HEK293 (cell line): ENCODE results near the gene PDZRN4.

ENCODE experiments used
- CTCF ChIA-PET: fragments of 350-600 bp; formaldehyde crosslinking; extraction: SDS; loops from one replicate; lab custom pipeline; 2021; ENCODE audit warnings: antibody characterized with exemption; lab: Yijun Ruan, JAX
- POLR2A ChIA-PET: fragments of 300-600 bp; formaldehyde crosslinking; extraction: SDS; loops from one replicate; lab custom pipeline; 2020; ENCODE audit warnings: antibody characterized with exemption, inconsistent platforms; lab: Yijun Ruan, JAX
- H3K27ac ChIP-seq: fragments of 200-500 bp; sonication (Bioruptor generic); 2 replicates; pipeline ENCODE4 v1.5.1; 2014; ENCODE audit warnings: low read depth, low read length, control low read depth, inconsistent platforms; ENCODE audit errors: extremely low read depth
- H3K36me3 ChIP-seq, 2 experiments: fragments of 200-500 bp in 1 of 2; sonication (Bioruptor generic) in 1 of 2; 1 replicate in 1 of 2; 2 replicates in 1 of 2; pipeline ENCODE4 v1.5.1; 2014 to 2017; ENCODE audit warnings: inconsistent platforms in 2 of 2, low read length in 2 of 2; ENCODE audit not compliant: control insufficient read depth in 2 of 2, insufficient read depth in 1 of 2
- H3K4me1 ChIP-seq: fragments of 200-500 bp; sonication (Bioruptor generic); 2 replicates; pipeline ENCODE4 v1.5.1; 2014; ENCODE audit warnings: mild to moderate bottlenecking, low read length, inconsistent platforms; ENCODE audit not compliant: control insufficient read depth, insufficient read depth
- H3K4me3 ChIP-seq: 2 replicates; pipeline ENCODE4 v1.5.1; 2011; ENCODE audit warnings: low read depth, mild to moderate bottlenecking, control low read depth, low read length, moderate library complexity
- H3K9me3 ChIP-seq: fragments of 200-500 bp; sonication (Bioruptor generic); 2 replicates; pipeline ENCODE4 v1.5.1; 2014; ENCODE audit warnings: low read depth, low read length, inconsistent platforms; ENCODE audit not compliant: control insufficient read depth, insufficient read depth
- BCL6B ChIP-seq: fragments of 450-650 bp; formaldehyde crosslinking; IDR thresholded peaks from 2 replicates; pipeline ENCODE4 v1.5.1; 2017; ENCODE audit warnings: missing biosample characterization, missing genetic modification characterization
- ELK4 ChIP-seq: IDR thresholded peaks from 2 replicates; pipeline ENCODE4 v1.6.1; 2011; ENCODE audit warnings: mild to moderate bottlenecking, low read depth, low read length, borderline replicate concordance
- IKZF3 ChIP-seq: fragments of 450-650 bp; IDR thresholded peaks from 2 replicates; pipeline ENCODE4 v1.5.0; 2018; ENCODE audit warnings: missing biosample characterization, mild to moderate bottlenecking, missing genetic modification characterization, moderate library complexity
- PRDM1 ChIP-seq: fragments of 450-650 bp; formaldehyde crosslinking; IDR thresholded peaks from 2 replicates; pipeline ENCODE4; 2016; ENCODE audit warnings: missing biosample characterization, missing genetic modification characterization
- PRDM10 ChIP-seq: fragments of 450-650 bp; formaldehyde crosslinking; IDR thresholded peaks from 2 replicates; pipeline ENCODE4 v1.5.1; 2016; ENCODE audit warnings: missing biosample characterization, missing genetic modification characterization
- TRIM28 ChIP-seq: IDR thresholded peaks from 2 replicates; pipeline ENCODE4 v1.6.1; 2011; ENCODE audit warnings: low read length, control low read depth, borderline replicate concordance
- WT1 ChIP-seq: fragments of 450-650 bp; formaldehyde crosslinking; IDR thresholded peaks from 2 replicates; pipeline ENCODE4 v1.5.1; 2016; ENCODE audit warnings: missing biosample characterization, missing genetic modification characterization
- ZBTB6 ChIP-seq: fragments of 450-650 bp; formaldehyde crosslinking; IDR thresholded peaks from 2 replicates; pipeline ENCODE4 v1.5.1; 2017; ENCODE audit warnings: missing biosample characterization, missing genetic modification characterization
- ZNF10 ChIP-seq: fragments of 450-650 bp; formaldehyde crosslinking; IDR thresholded peaks from 2 replicates; pipeline ENCODE4 v1.5.1; 2017; ENCODE audit warnings: missing biosample characterization, missing genetic modification characterization
- ZNF138 ChIP-seq: fragments of 450-650 bp; formaldehyde crosslinking; IDR thresholded peaks from 2 replicates; pipeline ENCODE4 v1.5.1; 2016; ENCODE audit warnings: missing biosample characterization, missing genetic modification characterization, borderline replicate concordance
- ZNF174 ChIP-seq: fragments of 450-650 bp; formaldehyde crosslinking; IDR thresholded peaks from 2 replicates; pipeline ENCODE4 v1.5.0; 2017; ENCODE audit warnings: missing biosample characterization, mild to moderate bottlenecking, missing genetic modification characterization
- ZNF398 ChIP-seq: fragments of 450-650 bp; formaldehyde crosslinking; IDR thresholded peaks from 2 replicates; pipeline ENCODE4 v1.5.1; 2017; ENCODE audit warnings: missing biosample characterization, missing genetic modification characterization
- ZNF404 ChIP-seq: fragments of 450-650 bp; formaldehyde crosslinking; IDR thresholded peaks from 2 replicates; pipeline ENCODE4 v1.5.1; 2017; ENCODE audit warnings: missing biosample characterization, missing genetic modification characterization
- ZNF488 ChIP-seq: fragments of 450-650 bp; formaldehyde crosslinking; IDR thresholded peaks from 2 replicates; pipeline ENCODE4 v1.5.1; 2016; ENCODE audit warnings: missing biosample characterization, missing genetic modification characterization
- ZNF561 ChIP-seq: fragments of 450-650 bp; IDR thresholded peaks from 2 replicates; pipeline ENCODE4 v1.5.1; 2018; ENCODE audit warnings: missing biosample characterization, missing genetic modification characterization, borderline replicate concordance
- ZNF585B ChIP-seq: fragments of 450-650 bp; formaldehyde crosslinking; IDR thresholded peaks from 2 replicates; pipeline ENCODE4 v1.5.1; 2016; ENCODE audit warnings: missing biosample characterization, missing genetic modification characterization
- ZNF658 ChIP-seq: fragments of 450-650 bp; formaldehyde crosslinking; IDR thresholded peaks from 2 replicates; pipeline ENCODE4; 2016; ENCODE audit warnings: missing biosample characterization, missing genetic modification characterization
- ZNF692 ChIP-seq: fragments of 450-650 bp; formaldehyde crosslinking; IDR thresholded peaks from 2 replicates; pipeline ENCODE4 v1.5.1; 2016; ENCODE audit warnings: missing biosample characterization, missing genetic modification characterization
- ZNF747 ChIP-seq: fragments of 450-650 bp; formaldehyde crosslinking; IDR thresholded peaks from 2 replicates; pipeline ENCODE4 v1.5.1; 2016; ENCODE audit warnings: missing biosample characterization, missing genetic modification characterization
- ZNF785 ChIP-seq: fragments of 450-650 bp; formaldehyde crosslinking; IDR thresholded peaks from 2 replicates; pipeline ENCODE4 v1.5.1; 2016; ENCODE audit warnings: missing biosample characterization, missing genetic modification characterization
- ZNF791 ChIP-seq: fragments of 450-650 bp; formaldehyde crosslinking; IDR thresholded peaks from 2 replicates; pipeline ENCODE4 v1.5.1; 2016; ENCODE audit warnings: missing biosample characterization, missing genetic modification characterization

The PDZRN4 gene

GRCh38 chr12:41573445-41573844 lies 385.3 kb downstream of the PDZRN4 start:
- TF ChIP-seq ZNF585B (tag by site-specific recombination), result no peak
- TF ChIP-seq BCL6B (tag by site-specific recombination), result no peak
- no peak for TF ChIP-seq ZNF791 (tag by site-specific recombination)
- TF ChIP-seq TRIM28, result no peak
- no peak for TF ChIP-seq ZNF747 (tag by site-specific recombination)
- TF ChIP-seq ZNF692 (tag by site-specific recombination), result no peak
- ChIA-PET POLR2A (no interaction called here), CTCF (no interaction called here)
- Histone ChIP-seq H3K9me3 (no peaks in the 10 kb centered on the region), H3K4me3 (no peak overlapping the region), H3K36me3 (no peaks in the 10 kb centered on the region), H3K4me1 (no peaks in the 10 kb centered on the region), H3K27ac (no peak overlapping the region)

GRCh38 chr12:41576925-41577324 lies 388.8 kb downstream of the PDZRN4 start:
- Histone ChIP-seq H3K4me3 (no peak overlapping the region), H3K4me1 (no peaks in the 10 kb centered on the region), H3K9me3 (no peaks in the 10 kb centered on the region), H3K27ac (no peak overlapping the region), H3K36me3 (no peaks in the 10 kb centered on the region)
- TF ChIP-seq ZNF404 (tag by site-specific recombination) (no peak), ELK4 (no peak), ZNF658 (no peak), PRDM10 (tag by site-specific recombination) (no peak), WT1 (no peak), ZNF398 (tag by site-specific recombination) (no peak), ZNF174 (tag by site-specific recombination) (no peak), ZNF488 (no peak), IKZF3 (tag by site-specific recombination) (no peak), ZBTB6 (tag by site-specific recombination) (no peak), ZNF785 (no peak), ZNF561 (tag by site-specific recombination) (no peak), PRDM1 (tag by site-specific recombination) (no peak), ZNF138 (tag by site-specific recombination) (no peak), ZNF10 (tag by site-specific recombination) (no peak)
- CTCF ChIA-PET, result no interaction called here
- POLR2A ChIA-PET, result no interaction called here
